H7 (cell line): Measurements from ENCODE around the gene CA5A. TPM values are rescaled to one million over a fixed set of nuclear protein-coding genes. Genes with fewer than 3 reads are reported as not detected.
"Not testable (repeated sequence)": the region's sequence is repeated elsewhere in the genome, so short reads cannot be mapped to it uniquely, and the experiment has no call there.

Experiments used
- DNase-seq: peaks from one replicate; pipeline ENCODE4 v3.0.0; 2012
- H3K27me3 ChIP-seq: 2 replicates; pipeline ENCODE4 v1.6.0; 2011; ENCODE audit warnings: mild to moderate bottlenecking, low read length; ENCODE audit not compliant: control insufficient read depth, insufficient read depth
- H3K36me3 ChIP-seq: replicated peaks from 2 replicates; pipeline ENCODE4 v1.5.1; 2011; ENCODE audit warnings: low read length; ENCODE audit not compliant: control insufficient read depth, insufficient read depth
- H3K4me3 ChIP-seq: 2 replicates; pipeline ENCODE4 v1.5.1; 2011; ENCODE audit warnings: low read depth, mild to moderate bottlenecking, control low read depth, low read length, moderate library complexity; ENCODE audit not compliant: insufficient read depth
- total RNA-seq: library from RNA; depleted of rRNA; stranded (reverse); fragments of >200 nt; shearing (Covaris generic); gene quantifications from 2 replicates; pipeline ENCODE4 v1.2.3, GENCODE V29; 2014

The CA5A gene
- total RNA-seq, 1 experiment from 2014 or later, result not detected

DNA sequence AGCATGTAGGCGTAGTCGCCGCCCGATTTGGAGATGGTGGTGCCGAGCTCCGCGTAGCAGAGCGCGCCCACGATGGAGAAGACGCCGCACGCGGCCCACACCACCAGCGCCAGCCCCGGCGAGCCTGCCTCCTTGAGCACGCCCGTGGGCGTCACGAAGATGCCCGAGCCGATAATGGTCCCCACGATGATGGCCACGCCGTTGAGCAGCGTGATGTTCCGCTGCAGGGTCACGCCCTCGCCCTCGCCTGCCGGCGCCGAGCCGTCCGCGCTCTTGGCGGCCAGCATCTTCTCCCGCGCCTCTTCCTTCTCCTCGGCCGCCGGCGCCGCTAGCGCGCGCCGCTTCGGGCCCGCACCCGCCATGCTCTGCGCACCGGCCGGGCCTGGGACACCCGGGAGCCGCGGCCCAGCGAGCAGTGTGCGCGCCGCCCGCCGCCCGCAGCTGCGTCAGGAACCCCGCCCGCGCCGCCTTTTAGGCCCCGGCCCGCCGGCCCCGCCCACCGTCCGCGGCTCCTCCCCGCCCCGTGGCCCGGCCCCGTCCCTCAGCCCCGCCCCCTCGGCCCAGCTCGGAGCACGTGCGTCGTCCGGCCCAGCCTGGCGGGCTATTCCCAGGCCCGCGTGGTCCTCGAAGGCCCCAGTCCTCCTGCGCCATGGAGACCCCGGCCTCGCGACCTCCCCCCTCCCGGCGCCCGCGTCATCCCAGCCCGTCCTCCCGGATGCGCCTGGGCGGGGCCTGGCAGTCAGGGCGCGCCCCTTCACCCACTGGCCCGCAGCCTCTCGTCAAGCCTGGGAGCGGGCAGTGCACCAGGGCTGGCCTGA, 67.1 kb downstream of the CA5A start, which contains the start of gene SLC7A5:
Gene SLC7A5 (minus strand): TSS at position 447 of the 818 bp plus-strand sequence. CDS start 85 bp downstream, at position 362.
- DNase-seq, result peak; percentile 93
- H3K36me3 ChIP-seq, result not testable (repeated sequence)
- Histone ChIP-seq H3K27me3 (peaks cover 11% of the 10 kb centered on the region), H3K4me3 (peak within 1 kb of the TSS; percentile 79)

DNA sequence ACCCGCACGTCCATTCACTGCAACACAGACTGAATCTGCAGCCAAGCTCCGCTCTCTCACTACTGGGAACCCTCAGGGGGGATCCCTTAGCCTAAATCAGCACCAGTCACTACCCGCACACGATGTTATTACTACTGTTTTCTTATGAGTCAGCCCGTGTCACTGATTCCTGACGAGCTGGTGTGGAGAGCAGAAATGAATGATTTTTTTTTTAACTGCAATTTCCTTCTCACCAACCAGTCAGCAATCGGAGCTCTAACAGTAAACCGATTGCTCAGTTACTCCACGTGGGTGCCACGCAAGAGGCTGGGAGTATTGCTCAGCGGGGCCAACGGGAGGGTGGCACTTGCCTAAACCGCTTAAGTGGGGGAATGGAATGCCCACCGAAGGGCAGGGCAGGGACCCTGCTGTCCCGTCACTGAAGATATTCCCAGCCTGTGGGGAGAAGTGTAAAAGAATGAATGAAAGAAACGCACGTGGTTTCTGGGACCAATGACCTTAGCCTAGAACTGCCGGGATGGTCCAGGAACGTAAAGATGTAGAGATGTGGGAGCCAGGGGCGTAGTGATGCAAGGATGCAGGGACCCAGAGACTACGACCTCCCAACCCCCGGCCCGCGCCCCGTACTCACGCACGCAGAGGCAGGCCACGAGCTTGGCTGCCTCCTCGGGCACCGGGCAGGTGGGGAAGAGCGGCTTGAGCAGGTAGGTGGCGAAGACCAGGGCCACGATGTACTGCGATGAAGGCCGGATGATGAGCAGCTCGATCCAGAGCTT, 67.9 kb downstream of the CA5A start:
- H3K36me3 ChIP-seq, DNase-seq: not testable (repeated sequence)
- peak overlapping the region; percentile 79 for H3K4me3 ChIP-seq
- H3K27me3 ChIP-seq, result peaks cover 11% of the 10 kb centered on the region

DNA sequence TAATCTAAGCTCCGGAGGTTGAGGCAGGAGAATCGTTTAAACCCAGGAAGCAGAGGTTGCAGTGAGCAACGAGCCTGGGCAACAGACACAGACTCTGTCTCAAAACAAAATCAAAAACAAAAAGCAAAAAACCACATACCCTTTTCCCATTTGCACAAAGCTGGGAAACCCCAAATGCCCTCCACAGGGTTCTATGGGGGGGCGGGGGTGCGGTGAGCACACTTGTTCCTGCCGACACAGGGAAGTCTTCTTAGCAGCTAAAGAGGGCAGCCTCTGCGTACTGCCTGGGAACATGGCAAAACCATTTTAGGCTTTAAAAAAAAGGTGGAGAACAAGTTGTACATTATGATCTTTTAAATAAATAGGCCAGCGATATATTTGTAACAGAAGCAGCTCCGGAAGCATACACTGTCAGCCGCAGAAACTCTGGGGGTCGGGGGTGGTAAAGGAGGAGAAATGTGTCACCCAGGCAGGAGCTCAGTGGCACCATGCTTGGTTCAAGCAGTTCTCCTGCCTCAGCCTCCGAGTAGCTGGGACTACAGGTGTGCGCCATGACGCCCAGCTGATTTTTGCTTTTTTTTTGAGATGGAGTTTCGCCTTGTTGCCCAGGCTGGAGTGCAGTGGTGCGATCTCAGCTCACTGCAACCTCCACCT, 70.3 kb downstream of the CA5A start:
- Histone ChIP-seq H3K27me3 (peaks cover 11% of the 10 kb centered on the region), H3K4me3 (peak overlapping the region; percentile 13; the same call in 1 of the 2 replicates)
- H3K36me3 ChIP-seq, DNase-seq: not testable (repeated sequence)

DNA sequence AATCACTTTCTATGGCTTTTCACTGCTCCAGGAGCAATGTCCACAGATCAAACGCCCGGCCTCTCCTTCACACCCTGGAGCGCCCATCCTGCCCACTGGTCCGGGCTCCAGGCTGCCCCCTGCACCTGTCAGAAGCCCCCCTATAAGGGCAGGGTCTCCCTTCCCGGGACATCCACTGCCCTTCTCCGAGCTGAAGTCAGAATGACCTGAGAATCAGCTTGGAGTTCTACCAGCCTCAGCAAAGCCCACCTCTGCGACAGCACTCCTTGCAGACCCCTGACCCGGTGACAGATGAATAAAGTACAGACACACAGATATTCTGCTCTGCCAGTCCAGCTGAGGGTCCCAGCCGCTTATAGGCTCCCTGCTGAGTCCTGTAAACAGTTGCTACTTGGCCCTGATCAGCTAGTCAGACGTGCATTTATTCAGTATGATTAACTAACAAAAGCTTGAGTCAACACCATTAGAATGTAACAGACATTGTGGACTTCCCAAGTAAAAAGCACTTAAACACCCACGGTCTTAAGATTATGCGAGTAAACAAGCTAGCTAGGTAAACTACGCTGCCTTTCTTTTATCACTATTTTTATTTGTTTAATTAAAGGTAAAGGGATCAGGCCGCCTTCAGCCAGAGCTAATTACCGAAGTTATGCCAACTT, 71.9 kb downstream of the CA5A start:
- DNase-seq, result peak; percentile 27
- no peak overlapping the region; the same call in 1 of the 2 replicates for H3K4me3 ChIP-seq
- H3K36me3 ChIP-seq, result no peaks in the 10 kb centered on the region; the same call in 1 of the 2 replicates
- peaks cover 11% of the 10 kb centered on the region for H3K27me3 ChIP-seq

DNA sequence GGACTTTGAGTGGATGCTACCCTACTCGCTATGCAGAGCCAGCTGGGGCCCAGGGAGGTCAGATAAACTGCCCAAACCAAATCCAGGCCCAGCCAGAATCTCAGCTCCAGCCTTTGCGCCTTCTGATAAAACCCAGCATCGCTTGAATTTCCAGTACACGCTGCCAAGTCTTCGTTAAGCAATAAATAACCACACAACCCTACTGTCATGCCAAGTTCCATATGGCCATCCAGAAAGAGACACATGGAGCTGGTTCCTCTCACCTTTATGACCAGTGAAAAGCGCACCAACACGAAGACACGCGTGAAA, 73.0 kb downstream of the CA5A start:
- H3K27me3 ChIP-seq, H3K36me3 ChIP-seq, DNase-seq, H3K4me3 ChIP-seq: not testable (repeated sequence)

DNA sequence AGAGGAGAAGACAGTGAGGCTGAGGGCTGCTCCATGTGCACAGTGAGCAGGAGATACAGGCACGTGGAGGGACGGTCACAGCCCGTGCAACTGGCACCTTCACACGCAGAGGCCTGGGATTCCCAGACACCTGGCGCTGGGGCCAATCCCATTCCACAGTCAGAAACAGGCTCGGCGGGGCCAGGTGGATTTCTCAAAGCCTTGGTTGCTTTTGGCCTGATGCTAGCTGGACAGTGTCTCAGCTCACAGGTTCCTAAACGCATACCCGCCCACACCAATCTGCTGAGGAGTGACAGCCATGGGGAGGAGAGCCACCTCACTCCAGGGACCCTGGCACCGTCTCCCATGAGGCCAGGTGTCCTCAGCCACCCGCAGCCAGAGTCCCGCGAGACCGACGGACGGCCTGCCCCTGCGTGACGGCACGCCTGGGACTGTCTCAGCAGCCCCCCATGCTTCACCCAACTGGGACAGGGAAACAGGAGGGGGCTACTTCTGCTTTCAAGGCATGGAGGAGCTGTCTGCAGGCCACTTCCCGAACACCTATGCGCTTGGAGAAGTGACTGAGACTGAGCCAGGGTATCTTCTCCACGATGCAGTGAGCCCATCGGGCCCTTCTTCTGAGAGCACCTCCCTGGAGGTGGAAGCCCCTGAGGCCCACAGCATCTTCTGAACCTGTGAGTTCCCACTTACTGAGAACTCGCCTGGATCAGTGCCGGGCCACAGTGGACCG, 73.6 kb downstream of the CA5A start:
- DNase-seq, H3K4me3 ChIP-seq, H3K36me3 ChIP-seq, H3K27me3 ChIP-seq: not testable (repeated sequence)

DNA sequence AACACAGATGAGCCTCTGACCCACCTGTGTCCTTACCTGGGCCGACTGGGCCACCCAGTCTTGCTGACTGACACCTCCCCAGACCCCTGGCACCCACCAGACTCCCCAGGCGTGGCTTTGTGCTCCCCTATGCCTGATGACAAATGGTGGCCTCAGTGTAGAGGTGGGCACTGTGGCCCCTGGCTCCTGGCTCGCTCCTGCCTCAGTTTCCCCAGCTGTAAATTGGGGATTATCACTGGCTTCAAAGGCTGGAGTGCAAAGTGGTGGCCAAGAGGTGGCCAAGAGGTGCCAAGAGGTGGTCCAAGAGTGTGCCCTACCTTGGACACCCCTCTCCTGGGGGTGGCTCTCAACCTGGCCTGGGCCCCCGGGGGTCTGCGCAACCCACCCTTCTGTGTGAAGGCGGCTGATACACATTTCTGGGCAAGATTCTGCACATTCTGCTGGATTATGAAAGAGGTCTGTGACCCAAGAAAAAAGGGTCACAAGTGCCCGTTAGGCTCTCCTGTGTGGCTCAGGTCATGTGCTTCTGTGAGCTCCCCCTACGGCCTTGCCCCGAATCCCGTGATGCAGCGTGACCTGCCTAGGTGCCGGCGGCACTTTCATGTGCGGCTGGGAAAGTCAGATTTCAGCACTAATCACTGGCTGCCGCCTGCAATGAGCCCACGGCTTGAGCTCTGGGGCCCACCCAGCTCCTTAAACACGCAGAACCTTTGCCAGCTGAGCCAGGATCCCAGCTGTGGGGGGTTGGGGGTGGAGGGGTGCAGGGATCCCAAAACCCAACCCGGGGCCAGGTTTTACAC, 74.8 kb downstream of the CA5A start:
- not testable (repeated sequence) for H3K36me3 ChIP-seq, H3K27me3 ChIP-seq, H3K4me3 ChIP-seq
- DNase-seq, result peak; percentile 36

DNA sequence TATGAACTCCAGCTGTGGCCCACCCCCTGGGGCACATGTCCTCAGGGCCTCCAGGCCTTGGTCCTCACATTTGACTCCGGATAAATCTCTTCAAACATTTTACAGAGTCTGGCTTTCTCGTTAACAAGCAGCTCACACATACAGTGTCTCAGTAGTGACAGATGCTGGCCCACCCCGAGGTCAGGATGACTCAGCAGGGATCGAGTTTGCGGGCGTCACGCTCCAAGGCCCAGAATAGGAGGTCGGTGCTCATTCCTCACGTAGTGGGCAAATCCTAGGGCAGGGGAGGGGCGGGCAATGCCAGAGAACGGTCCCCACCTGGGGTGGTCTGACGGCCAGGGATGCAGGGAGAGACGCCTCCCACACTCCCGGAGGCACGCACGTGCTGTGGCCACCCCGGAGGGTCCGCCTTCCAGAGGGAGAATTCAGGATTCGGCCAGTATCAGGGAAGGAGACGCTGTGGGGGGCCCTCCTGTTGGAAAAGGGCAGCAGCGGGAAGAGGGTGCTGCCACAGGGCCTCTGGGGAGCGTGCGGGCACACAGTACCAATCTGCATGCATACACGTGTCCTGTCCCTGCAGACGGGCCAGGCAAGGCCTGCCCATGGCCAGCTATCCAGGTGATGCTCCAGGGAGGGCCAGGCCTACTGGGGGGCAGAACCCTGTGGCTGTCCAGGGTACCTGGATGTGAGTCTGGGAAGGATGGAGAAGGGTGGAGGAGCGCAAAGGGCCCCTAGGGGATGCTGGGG, 75.6 kb downstream of the CA5A start:
- Histone ChIP-seq H3K36me3 (no peaks in the 10 kb centered on the region; the same call in 1 of the 2 replicates), H3K4me3 (no peak overlapping the region)

DNA sequence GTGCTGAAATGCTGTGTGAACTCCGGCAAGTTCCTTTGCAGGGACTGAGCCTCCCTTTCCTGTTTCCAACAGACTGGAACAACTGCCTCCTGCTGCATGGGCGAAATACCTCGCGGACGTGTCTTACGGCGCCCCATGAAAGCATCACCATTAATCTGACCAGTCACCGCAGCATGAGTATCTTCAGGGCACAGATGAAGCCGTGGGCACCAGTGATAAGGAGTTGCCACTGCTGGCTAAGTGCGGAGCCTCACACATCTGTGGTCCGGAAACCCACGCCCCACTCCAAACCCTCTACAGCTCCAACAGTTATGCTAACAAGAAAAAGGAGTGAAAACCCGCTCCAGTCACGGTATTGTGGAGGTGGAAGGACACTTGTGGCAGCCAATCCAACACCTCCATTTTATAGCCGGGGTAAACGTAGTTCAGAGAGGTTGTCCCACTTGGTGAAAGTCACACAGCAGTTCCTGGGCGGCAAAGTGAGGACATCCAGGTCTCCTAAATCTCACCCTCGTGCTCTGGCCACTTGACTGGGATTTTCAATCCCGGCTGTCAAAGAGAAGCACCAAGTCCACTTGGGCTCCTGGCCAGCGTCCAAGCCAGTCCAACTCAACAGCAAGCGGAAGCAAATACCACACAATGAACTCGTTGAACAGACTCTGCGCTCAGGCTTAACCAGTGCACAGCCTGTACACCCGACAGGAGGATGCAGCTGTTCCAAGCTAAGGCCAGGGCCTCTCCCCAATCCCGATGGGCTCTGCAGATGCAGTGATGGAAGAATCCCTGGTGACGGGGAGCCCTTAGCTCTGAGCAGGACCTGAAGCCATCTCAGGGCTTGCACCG, 78.0 kb downstream of the CA5A start:
- not testable (repeated sequence) for H3K27me3 ChIP-seq, H3K36me3 ChIP-seq, DNase-seq, H3K4me3 ChIP-seq

More for the DNA sequence above, 75.6 kb downstream of the CA5A start:
- peak; percentile 41 for DNase-seq
- peaks cover under 1% of the 10 kb centered on the region; the same call in 1 of the 2 replicates for H3K27me3 ChIP-seq

DNA sequence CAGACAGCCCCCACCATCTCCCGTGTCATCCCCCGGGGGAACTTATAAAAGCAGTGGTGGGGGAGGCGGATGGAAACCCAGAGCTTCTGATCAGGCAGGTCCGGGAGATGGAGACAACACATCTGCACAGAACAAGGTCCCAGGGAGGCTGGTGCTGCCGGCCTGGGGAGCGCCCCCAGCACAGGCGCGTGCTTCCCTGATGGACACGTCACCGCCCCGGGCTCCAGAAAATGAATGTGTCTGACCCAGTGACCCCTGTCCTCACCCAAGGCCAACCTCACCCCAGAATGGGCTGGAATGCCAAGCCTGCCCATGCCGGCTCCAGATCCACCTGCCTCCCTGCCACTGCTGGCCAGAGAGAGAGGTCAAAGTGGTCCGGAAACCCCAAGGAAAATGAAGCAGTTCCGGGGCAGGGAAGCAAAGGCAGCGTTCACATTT, 79.5 kb downstream of the CA5A start:
- no peak for DNase-seq
- H3K36me3 ChIP-seq, result no peaks in the 10 kb centered on the region; the same call in 1 of the 2 replicates
- no peak overlapping the region for H3K4me3 ChIP-seq
- no peaks in the 10 kb centered on the region for H3K27me3 ChIP-seq

DNA sequence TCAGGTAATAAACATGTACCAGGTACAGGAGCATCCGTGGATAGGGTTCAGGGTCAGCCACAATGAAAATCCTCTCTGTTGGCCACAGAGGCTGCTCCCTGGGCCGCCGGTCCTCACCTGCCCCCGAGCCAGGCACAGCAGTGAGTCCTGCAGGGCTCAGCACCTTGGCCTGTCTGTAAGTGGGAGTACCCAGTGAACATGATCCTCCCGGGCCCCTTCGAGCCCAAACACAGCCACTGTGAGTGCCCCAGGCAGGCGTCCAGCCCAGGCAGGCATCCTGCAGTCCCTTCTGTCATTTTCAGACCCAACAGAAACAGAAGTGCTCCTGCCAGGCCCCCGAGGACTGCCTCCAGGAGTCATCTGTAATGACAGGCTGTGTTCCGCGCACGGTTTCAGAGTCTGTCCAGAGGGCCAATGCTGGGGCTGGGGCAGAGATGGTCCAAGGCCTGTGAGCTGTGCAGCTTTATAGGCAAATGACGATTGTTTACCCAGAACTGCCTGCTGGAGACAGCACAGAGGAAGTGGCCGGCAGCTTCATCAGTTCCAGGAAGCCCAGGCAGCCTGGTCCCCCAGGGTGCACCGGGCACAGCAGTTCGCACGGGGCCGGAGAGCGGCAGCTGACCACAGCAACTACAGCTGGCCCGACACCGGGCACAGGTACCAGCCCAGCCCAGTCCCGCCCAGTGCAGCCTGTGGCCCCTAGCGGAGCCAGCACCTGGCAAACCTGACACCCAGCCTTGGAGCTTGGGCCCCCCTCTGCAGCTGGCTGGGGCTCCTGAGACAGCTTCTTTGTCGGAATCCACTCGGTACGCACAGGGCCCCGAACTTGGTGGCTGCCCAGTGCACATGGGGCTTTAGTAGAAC, 80.2 kb downstream of the CA5A start:
- H3K36me3 ChIP-seq, result peaks cover 2% of the 10 kb centered on the region; the same call in 1 of the 2 replicates
- H3K27me3 ChIP-seq, result no peaks in the 10 kb centered on the region
- H3K4me3 ChIP-seq, result no peak overlapping the region
- no peak for DNase-seq
